HCT116 (cell line): ENCODE data around the gene TPPP2.
"Not testable (repeated sequence)": the region's sequence is repeated elsewhere in the genome, so short reads cannot be mapped to it uniquely, and the experiment has no call there.

Experiments used
- EZH2 ChIP-seq: fragments of 200-600 bp; sonication (generic); IDR thresholded peaks from 2 replicates; pipeline ENCODE4 v1.6.1; 2017; ENCODE audit warnings: antibody characterized with exemption, mixed run types
- SIN3A ChIP-seq: IDR thresholded peaks from 2 replicates; pipeline ENCODE4 v1.6.1; 2012; ENCODE audit warnings: low read depth

- TF ChIP-seq EZH2, SIN3A: not testable (repeated sequence)
These were observed 20.3 kb upstream of the TPPP2 start for GRCh38 chr14:21009721-21010120.
